ENCODE results near the gene TMUB2. TPM values are rescaled to one million over a fixed set of nuclear protein-coding genes. Genes with fewer than 3 reads are reported as not detected.
A peak's percentile ranks its signal among the peaks of the same experiment; 100 is the strongest.
"Not testable (repeated sequence)": the region's sequence is repeated elsewhere in the genome, so short reads cannot be mapped to it uniquely, and the experiment has no call there.

The TMUB2 gene
- total RNA-seq = 26.0 TPM

DNA sequence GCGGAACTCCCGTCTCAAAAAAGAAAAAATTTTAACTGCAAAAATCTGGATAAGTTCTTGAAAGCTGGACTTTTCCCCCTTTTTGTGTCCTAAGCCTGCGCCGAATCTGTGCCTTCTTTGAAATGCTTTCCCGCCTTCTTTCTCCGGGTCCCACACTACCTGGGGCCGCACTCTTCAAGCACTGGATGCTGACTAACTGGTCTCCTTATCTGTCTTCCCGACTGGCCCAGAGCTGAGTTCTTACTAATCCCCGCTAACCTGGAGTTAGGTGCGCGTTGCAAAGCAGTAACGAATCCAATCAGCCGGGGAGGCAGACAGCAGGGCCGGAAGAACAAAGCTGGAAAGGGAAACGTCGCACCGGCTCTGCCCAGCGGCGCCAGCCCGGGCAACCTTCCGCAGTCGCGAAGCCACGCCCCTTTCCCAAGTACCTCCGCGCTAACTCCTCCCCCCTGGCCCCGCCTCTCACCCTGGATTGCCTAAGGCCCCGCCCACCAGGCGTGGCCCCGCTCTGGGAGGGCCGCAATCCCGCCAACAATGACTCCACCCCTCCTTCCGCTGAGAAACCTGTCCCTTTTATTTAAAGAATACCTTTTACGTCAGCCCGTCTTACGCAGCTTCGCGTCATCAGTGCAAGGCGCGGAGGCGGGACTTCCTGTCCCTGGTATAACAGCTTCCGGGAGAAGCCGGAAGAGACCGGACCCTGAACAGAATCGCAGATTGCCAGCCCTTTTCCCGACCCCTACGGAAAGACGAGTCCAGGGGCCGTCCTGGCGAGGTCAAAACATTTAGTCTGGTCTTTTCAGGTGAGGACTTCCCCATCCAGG lies at the start of gene TMUB2:
TSS of gene TMUB2 (plus strand) at position 666 of the 824 bp plus-strand sequence. CDS start 737 bp downstream, outside the sequence.
- DNase-seq = peak; percentile 98

DNA sequence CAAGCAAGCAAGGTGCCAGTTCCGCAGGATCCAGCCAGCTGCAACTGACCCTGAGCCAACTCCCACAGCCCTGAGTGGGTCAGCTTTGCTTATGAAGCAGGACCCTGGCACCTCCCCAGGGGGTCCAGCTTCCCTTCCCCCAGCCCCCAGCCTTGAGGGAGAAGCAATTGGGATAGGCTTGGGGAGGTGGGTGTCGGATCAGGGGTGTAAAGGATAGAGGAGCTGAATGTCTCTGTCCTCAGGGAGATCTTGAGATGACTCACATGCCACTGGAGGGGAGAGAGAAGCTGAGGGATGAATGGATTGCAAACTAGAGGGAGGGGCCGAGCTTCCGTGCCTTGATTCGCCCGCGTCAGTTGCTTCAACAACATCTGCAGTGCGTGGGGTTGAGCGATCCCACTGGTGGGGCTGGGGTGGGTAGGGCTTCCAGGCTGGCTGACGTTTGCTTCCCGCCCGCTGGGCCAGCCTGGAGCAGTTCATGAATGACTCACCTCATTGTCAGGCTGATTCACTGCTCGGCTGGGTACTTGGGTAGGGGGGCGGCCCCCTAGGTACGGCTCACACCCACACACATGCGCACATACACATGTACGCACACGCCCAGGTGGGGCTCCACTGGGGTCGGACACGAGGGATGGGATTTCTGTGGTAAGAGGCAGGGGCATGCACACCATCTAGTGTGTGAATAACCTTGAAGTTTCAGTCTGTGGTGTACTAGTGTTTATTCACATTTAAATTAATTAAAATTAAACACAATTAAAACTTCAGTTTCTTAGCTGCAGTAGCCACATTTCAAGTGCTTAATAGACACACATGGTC lies 48.7 kb upstream of the TMUB2 start:
- peak; percentile 89 for DNase-seq

DNA sequence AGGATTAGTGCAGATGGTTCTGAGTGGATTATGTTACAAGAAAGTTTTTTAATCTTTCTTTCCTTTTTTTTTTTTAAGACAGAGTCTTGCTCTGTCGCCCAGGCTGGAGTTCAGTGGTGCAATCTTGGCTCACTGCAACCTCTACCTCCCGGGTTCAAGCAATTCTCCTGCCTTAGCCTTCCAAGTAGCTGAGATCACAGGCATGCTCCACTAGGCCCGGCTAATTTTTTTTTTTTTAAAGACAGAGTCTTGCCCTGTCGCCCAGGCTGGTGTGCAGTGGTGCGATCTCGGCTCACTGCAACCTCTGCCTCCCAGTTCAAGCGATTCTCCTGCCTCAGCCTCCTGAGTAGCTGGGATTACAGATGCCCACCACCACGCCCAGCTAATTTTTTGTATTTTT lies 42.9 kb upstream of the TMUB2 start:
- DNase-seq = not testable (repeated sequence)

DNA sequence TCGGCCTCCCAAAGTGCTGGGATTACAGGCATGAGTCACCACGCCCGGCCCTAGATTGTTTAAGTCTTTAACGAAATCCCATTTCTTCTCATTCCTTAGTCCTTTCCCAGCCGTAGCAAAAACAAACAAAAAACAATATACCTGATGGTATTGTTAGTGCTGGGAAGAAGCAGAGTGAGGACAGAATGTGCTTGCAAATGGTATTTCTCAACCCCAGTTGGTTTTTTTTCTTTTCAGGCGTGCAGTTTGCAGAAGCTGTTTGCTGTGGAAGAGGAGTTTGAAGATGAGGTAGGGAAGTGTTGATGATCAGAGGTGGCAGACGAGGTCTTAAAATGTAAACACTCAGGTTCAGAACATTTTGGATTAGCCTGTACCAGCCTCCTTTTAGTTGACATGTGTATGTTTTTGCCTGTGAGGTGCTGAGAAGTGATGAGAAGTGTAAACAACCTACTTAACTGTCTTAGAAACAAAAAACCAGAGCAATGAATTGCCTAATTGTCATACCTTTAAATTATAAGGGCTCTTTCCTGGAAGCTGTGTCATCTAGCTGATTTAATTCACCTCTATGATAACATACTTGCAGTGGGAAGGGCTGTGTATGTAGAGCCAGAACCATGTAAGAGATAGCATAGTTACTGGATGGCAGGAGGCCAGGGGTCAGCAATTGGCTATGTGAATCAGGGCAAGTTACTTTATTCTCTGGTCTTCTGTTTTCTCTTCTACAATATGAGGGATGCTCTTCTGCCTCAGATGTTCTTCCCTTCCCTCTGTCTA lies 41.6 kb upstream of the TMUB2 start:
- no peak for DNase-seq

DNA sequence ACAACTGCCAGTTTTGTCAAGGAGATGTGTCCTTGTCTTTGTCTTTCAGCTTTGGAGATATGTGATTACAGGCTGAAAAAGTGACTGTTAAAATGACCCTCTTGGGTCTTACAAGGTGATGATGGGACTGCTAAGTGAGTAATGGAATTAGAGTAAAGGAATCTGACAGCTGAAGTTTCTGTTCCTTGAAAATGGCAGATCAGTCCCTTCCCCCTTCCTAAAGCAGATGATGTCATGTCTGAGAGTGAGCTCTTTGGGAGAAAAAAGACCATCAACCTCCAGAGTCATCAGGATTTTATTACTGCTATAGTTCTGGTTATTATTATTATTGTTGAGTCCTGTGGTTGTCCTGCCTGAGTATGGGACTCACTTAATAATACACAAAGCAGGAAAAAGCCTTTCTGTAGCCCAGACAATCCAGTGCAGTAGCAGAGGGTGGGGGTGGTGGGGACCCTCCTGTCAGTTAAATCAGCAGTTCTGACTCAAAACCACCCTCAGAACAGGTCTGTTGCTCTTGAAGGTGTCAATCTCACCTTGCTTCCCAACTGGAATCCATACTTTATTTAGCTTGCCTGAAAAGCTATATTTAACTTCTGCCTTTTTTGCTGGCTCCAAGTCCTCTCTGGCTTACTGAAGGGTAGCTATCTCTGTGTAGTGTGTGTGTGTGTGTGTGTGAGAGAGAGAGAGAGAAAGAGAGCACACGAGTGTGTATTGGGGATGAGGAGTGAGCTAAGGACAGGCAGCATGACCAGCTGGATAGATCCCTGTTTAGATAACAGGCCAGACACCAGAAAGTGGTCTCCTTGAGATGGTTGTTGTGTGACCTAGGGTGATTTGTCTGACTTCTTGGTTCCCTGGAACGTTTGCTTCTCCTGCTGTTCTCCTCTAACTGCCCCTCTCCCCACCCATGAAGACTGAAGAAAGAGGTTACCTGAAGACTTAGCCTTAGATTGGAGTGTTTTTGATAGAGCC lies 40.1 kb upstream of the TMUB2 start:
- DNase-seq = no peak

DNA sequence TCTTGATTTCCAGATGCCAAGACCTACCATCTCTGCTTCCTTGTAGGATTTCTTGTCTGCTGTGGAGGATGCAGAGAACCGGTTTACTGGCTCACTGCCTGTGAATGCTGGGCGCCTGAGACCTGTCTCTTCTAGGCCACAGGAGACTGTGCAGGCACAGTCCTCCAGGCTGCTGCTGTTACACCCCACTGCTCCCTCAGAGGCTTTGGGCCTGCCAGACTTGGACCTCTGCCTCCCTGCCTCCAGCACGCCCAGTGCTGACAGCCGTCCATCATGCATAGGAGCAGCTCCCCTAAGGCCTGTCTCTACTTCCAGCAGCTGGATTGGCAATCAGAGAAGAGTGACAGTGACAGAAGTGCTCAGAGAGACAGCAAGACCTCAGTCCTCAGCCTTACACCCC lies 39.0 kb upstream of the TMUB2 start:
- DNase-seq = no peak

DNA sequence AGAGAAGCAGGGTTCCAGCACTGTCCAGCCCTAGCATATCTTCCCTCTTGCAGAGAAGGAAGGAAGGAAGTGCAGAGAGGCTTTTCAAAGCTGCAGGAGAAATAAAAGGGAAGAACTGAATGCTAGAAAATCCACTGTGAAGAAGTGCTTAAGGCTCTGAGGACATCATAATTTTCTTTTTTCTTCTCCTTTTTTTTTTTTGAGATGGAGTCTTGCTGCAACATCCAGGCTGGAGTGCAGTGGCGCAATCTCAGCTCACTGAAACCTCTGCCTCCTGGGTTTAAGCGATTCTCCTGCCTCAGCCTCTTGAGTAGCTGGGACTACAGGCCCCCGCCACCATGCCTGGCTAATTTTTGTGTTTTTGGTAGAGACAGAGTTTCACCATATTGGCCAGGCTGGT lies 37.7 kb upstream of the TMUB2 start:
- not testable (repeated sequence) for DNase-seq

DNA sequence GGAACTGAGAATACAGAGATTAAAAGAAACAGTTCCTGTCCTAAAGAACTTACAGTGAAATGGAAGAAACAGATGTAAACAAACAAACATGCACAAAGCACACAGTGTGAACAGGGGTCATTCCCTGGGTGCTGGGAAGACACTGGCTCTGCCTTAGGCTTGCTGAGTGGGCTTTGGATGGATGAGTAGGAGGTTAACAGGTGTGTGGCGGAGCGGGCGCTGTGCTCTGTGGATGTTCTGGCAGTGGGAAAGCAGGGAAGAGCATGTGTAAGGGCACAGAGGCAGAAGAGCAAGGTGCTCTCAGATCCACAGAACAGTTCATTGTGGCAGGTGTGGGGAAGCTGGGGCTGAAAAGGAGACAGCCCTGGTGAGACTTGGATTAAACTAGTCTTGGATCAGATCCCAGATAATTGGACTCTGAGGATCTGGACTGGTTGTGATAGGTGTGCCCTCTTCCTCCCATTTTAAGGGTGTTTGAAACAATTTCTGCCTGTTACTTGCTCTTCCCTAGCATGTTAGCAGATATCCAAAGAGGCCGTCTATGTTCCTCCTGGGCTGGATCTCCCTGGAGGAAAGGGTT lies 36.9 kb upstream of the TMUB2 start:
- DNase-seq = no peak

DNA sequence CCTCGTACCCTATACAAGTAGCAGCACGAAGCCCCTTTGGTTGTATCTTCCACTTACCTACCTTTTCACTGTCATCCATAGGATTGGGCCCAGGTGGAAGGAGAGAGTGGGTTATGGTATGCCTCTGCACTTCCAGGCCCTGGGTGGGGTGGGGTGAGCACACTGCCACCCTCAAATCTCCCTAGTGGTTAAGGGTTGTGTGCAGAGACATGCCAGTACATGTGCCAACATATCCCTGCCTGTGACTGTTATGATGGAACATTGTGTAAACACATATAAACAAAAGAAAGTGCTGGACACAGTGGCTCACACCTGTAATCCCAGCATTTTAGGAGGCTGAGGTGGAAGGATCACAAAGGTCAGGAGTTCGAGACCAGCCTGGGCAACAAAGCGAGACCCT lies 33.9 kb upstream of the TMUB2 start:
- no peak for DNase-seq

DNA sequence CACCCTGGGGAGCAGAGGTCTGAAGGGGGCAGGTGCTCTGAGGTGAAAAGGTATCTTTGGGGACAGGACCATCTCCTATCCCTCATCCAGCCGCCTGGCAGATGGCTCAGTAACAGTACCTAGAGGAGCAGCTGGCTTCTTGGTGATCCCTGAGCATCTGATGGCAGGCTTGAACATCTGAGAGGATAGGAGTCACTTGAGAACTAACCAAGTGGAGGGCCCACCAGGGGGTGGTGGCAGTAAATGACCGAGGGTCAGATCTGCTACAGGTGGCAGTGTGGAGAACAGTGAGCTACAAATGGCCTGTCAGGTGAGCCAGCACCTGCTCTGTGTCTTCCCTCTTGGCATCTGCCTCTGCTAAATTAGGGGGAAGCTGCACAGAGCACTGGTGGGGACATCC lies 31.3 kb upstream of the TMUB2 start:
- DNase-seq = no peak

DNA sequence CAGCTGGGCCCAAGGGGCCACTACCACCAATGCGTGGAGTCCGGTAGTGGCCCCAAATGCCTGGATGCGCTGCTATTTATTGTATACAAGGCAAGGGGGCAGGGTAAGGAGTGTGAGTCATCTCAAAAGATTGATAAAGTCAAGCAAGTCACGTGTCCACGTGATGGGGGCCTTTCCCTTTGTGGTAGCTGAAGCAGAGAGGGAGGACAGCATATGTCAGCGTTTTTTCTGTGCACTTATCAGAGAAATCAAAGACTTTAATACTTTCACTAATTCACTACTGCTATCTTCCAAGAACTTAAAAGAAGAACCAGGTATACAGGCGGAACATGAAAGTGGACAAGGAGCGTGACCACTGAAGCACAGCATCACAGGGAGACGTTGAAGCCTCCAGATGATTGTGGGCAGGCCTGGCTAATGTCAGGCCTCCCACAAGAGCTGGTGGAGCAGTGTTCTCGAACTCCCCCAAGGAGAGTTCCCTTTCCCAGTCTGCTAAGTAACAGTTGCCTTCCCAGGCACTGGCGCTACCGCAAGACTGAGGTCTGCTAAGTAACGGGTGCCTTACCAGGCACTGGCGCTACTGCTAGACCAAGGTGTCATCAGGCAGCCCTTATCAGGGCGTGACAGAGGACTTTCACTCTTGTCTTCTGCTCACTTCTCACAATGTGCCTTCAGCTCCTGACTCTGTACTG lies 27.1 kb upstream of the TMUB2 start:
- DNase-seq = no peak

DNA sequence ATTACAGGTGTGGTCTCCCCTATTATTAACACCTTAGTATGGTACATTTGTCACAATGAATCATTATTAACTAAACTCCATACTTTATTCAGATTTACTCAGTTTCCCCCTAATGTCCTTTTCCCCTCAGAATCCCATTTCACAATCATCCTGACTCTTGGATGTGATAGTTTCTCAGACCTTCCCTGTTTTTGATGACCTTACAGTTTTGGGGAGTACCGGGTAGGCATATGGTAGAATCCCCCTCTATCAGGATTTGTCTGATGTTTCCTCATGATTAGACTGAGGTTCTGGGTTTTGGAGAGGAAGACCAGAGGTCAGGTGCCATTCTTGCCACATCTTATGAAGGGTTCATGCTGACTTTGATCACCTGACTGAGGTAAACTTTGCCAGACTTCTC lies 22.3 kb upstream of the TMUB2 start:
- no peak for DNase-seq

DNA sequence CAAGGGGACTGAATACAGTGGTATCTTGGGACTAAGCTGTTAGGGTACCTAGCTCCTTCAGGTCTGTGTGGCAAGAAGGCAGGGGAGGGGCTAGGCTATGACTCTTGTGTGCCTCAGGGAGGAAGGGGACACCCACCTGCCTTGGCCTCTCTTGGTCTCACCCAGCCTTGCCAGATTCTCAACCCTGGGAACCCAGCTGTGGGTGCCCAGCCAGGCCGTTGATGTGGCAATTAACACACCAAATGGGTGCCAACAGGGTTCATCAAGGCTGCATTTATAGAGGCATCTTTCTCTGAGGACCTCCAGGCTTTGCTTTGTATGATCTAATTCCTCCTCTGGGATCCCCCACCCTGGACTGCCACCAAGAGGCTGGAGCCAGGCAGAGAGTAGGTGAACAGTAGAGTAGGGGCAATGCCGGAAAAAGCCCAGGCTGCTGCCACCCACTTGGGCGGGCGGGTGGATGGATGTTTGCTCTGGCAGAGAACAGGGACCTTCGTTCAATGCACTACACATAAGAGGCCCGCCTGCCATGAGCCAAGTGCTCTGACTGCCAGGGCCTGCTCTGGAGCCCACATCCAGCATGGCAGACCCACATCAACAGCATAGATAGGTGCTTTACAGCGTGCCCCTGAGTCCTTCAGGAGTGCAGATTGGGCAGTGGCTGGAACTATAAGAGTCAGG lies 19.5 kb upstream of the TMUB2 start:
- no peak for DNase-seq

DNA sequence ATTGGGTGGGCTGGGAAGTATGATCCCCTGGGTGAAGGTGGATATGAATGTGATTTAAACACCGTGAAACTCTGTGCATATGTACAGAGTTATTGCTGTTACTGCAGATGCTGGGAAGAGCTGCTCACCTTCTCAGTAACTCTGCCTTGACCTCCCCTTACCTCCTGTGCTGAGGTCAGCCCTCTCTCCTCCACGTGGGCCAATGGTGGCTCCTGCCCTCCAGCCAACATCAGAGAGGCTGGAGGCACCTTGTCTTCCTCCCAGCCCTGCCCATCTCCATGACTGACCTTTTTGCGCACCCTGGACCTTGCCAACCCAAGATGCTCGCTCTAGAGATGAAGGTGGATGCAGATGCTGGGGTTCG lies 16.7 kb upstream of the TMUB2 start:
- no peak for DNase-seq

DNA sequence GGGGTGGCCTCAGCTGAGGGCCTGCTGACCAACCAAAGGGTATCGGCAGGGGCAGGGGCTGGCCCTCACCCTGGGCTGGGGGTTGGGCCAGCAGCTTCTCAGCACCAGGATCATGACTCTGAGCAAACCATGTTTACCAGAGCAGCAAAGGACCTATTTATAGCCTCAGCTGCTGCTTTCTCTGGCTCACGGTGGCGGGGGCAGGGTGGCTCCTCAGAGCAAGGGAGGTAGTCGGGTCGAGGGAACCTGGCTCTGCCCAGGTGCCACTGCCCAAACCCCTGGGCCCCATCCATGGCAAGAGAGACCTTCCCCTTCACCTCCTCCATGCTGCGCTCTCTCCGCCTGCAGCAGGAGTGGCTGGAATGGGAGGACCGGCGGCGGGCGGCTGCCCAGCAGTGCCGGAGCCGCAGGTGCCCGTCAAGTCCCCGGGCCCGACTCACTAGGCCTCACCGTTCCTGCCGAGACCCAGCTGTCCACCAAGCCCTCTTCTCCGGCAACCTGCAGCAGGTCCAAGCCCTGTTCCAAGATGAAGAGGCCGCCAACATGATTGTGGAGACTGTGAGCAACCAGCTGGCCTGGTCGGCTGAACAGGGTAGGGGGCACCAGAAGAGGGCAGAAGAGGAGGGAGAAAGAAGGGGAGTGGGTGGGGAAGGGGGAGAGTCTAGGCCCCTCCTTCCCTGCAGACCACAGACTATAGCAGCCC lies 16.1 kb upstream of the TMUB2 start, which contains the start of gene ASB16:
TSS of gene ASB16 (plus strand) at position 206 of the 703 bp plus-strand sequence. CDS start at position 292, 86 bp downstream.
- no peak for DNase-seq

DNA sequence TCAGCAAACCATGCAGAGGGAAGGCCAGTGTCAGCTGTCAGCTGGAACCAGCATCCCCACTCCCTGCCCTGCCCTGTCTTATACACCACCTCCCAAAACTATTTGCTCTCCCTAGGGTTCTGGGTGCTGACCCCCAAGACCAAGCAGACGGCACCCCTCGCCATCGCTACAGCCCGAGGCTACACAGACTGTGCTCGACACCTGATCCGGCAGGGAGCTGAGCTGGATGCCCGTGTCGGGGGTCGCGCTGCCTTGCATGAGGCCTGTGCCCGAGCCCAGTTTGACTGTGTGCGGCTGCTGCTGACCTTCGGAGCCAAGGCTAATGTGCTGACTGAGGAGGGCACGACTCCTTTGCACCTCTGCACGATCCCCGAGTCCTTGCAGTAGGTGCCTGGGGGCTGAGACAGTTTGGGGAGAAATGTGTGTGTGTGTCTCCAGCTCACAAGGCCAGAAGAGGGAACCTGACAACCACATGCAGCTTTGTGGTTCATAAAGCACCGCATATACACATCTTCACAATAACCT lies 14.8 kb upstream of the TMUB2 start:
- no peak for DNase-seq

DNA sequence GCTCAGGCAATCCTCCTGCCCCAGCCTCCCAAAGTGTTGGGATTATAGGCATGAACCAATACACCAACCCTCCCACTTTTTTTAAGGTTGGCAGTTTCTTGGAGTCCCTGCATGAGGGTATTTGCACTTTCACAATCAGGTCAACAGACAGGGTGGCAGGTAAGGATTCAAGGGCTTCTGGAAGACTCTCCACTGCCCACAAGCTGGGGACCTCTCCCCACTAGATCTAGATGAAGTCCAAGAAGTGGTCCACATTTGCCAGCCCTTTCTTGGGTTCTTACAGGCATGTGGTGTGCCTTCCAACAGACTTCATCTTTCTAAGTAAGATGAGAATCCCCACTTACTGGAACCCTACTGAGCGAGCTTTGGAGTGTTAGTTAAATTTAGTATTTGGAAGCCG lies 12.3 kb upstream of the TMUB2 start:
- DNase-seq = no peak

DNA sequence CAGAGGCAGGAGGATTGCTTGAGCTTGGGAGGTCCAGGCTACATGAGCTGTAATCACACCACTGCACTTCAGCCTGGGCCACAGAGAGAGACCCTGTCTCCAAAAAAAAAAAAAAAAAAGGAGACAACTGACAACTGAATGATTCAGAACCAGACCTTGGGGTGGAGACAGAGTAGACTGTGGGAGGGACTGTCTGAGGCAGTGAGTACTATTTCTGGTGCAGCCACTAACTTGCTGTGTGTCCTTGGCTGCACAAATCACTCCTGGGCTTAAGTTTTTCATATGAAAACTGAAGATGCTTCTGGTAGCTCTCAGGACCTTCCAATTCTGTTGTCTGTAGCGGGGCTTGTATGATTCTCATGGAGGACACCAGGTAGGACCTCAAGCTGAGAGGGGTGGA lies 10.5 kb upstream of the TMUB2 start:
- DNase-seq = no peak
